Activated CD4-positive, alpha-beta T cell treated with anti-CD3 and anti-CD28 coated beads, Interleukin-2, amount 50 U/mL, for 48 hours (primary cell): ENCODE measurements around the gene RPS19.

Source experiments
- DNase-seq, 2 experiments: peaks; one replicate each; pipeline ENCODE4 v3.0.0-alpha.2; 2020

The RPS19 gene

GRCh38 chr19:41859618-41860418 is at the start of gene RPS19:
RPS19 (plus strand) TSS chr19:41860255; CDS start chr19:41860775, 520 bp downstream.
- peak; percentile 98 to 99 for DNase-seq

GRCh38 chr19:41810301-41810700 is 49.8 kb upstream of the RPS19 start:
- DNase-seq: no peak

GRCh38 chr19:41811036-41811435 is 49.0 kb upstream of the RPS19 start:
- DNase-seq: no peak

- DNase-seq: no peak
Measured at GRCh38 chr19:41811981-41812380, 48.1 kb upstream of the RPS19 start.

GRCh38 chr19:41813911-41814310 is 46.1 kb upstream of the RPS19 start:
- no peak for DNase-seq

GRCh38 chr19:41815301-41815700 is 44.8 kb upstream of the RPS19 start:
- DNase-seq: no peak

- no peak for DNase-seq
Measured at GRCh38 chr19:41816761-41817160, 43.3 kb upstream of the RPS19 start.

GRCh38 chr19:41821003-41821735 is 38.9 kb upstream of the RPS19 start:
- peak; percentile 38 to 48 for DNase-seq

GRCh38 chr19:41837981-41838708 is 21.9 kb upstream of the RPS19 start:
- DNase-seq: no peak

GRCh38 chr19:41839211-41839610 is 20.8 kb upstream of the RPS19 start:
- DNase-seq: no peak

GRCh38 chr19:41843371-41843770 is 16.7 kb upstream of the RPS19 start:
- DNase-seq: no peak

- no peak for DNase-seq
Measured at GRCh38 chr19:41844601-41845000, 15.5 kb upstream of the RPS19 start, which contains the start of gene LYPD4. LYPD4 (minus strand) TSS chr19:41844683; CDS start chr19:41839285, 5,398 bp downstream.

GRCh38 chr19:41845001-41845050 is 15.2 kb upstream of the RPS19 start, which contains the start of gene DMRTC2:
DMRTC2 (plus strand) TSS chr19:41845042; CDS start chr19:41847429, 2,387 bp downstream.
- no peak for DNase-seq

GRCh38 chr19:41845051-41845590 is 14.9 kb upstream of the RPS19 start:
- no peak for DNase-seq

GRCh38 chr19:41847351-41848105 is 12.5 kb upstream of the RPS19 start:
- DNase-seq: no peak

- no peak for DNase-seq
Measured at GRCh38 chr19:41848666-41849065, 11.4 kb upstream of the RPS19 start.

GRCh38 chr19:41849067-41849466 is 11.0 kb upstream of the RPS19 start:
- DNase-seq: no peak

- no peak for DNase-seq
Measured at GRCh38 chr19:41850381-41850780, 9.7 kb upstream of the RPS19 start.

GRCh38 chr19:41851456-41851855 is 8.6 kb upstream of the RPS19 start:
- DNase-seq: no peak

GRCh38 chr19:41853344-41853743 is 6.7 kb upstream of the RPS19 start:
- no peak for DNase-seq

- DNase-seq: no peak
Measured at GRCh38 chr19:41853768-41854167, 6.3 kb upstream of the RPS19 start.

GRCh38 chr19:41859213-41859617 is 840 bp upstream of the RPS19 start:
- DNase-seq: no peak
